GM19238 (cell line): Measurements from ENCODE around the gene POLR1A.
A peak's percentile ranks its signal among the peaks of the same experiment; 100 is the strongest.

Experiments used
- DNase-seq: peaks from one replicate; pipeline ENCODE4 v3.0.0; 2011; ENCODE audit warnings: low spot score; ENCODE audit not compliant: insufficient read length

The POLR1A gene

DNA sequence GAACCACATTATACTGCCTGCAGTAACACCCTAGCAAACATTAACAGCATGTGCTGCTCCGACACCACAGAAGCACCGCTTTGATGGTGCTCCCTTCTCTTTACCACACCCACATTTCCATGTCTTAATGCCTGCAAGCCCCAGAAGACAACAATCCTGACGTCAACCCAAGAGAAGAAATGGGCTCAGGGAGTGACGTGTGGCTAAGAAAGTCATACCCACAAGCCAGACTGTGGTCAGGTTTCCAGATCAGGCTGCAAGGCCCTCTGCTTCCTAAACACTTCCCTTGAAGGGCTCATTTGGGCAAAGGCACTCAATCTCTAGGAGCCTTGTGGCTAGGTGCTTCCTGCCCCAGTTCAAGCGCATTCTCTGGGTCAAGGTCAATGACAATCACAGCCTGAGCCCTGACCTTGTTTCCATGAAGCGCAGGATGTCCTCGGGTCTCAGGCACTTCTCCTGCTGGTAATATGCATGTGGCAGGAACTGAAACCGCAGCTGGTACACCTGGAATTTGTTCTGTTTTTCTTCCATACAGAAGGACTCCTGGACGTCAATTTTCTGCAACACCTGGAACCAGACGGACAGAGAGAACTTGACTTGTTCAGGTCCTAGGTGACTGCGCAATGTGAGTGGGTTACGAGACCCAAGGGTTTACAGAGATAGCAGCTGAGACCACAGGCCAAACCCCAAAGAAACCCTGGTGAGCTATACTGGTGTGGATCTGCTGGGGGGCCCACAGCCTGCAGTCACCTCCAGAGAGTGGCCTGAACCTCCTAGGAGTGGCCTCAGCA lies 67.2 kb downstream of the POLR1A start:
- no peak for DNase-seq

DNA sequence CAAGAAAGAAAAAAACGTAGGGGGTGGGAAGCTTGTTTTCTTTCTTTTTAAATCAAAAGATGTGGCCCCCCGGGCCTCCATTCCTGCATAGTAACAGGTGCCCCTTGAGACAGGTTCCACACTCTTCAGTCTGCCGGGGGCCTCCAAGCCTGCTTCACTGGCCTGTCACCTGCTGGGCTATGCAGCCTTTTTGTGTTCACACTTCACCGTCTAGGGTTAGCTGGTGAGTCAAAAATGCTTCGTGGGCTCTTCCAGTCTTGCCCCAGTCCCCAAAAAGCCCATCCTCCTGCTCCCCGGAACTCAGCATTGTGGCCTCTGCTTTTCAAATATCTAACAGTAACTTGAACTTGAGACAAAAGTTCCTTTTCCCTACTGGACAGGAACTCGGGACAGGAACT lies 67.9 kb downstream of the POLR1A start:
- DNase-seq, result no peak

DNA sequence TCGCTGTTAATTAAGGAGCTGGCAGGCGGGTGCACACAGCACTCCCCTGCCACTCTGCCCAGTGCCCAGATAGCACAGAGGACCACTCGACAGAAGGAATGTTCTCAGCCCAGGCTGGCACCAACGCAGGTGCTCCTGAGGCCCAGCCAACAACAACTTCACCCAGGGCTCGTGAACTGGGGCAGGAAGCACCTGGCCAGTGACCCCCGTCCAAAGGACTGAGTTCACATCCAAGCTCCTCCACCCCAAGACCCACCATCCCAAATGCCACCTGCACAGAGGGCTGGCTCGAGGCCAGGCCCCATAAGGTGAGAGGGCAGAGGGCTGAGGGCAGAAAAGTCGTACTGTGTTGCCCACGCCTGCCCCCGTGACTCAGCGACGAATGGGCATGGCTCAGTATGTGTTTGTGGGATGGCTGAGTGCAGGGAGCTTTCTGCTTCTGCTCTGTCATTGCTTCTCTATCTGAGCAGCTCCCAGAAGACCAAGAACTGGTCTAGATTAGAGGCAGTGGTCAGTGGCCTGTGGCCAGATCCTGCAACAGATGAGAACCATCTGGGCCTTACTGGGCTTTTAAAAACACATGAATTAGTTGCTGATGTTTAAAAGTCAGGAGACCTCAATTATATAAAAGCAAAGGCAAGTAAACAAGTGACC lies 68.4 kb downstream of the POLR1A start:
- DNase-seq, result no peak

DNA sequence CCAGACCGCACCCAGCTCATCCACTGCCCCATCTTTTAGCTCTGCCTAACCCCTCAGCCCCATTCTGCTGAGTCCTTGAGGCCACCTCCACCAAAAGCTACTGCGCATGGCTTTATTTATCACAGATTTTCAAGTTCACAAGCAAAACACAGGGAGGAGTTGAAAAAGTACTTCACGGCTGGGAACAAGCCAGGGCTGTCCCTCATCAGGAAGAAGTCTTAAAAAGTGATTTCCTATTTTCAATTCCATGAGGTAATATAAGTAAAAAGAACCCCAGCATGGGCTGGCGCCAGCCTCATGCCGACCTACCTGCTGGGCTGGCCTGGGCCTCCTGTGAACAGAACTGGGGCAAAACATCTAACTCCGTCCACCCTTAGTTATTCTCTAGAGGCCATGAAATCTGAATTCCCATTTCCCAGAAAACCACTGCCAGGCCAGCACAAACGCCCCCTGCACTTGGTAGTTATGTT lies 69.0 kb downstream of the POLR1A start:
- no peak for DNase-seq

DNA sequence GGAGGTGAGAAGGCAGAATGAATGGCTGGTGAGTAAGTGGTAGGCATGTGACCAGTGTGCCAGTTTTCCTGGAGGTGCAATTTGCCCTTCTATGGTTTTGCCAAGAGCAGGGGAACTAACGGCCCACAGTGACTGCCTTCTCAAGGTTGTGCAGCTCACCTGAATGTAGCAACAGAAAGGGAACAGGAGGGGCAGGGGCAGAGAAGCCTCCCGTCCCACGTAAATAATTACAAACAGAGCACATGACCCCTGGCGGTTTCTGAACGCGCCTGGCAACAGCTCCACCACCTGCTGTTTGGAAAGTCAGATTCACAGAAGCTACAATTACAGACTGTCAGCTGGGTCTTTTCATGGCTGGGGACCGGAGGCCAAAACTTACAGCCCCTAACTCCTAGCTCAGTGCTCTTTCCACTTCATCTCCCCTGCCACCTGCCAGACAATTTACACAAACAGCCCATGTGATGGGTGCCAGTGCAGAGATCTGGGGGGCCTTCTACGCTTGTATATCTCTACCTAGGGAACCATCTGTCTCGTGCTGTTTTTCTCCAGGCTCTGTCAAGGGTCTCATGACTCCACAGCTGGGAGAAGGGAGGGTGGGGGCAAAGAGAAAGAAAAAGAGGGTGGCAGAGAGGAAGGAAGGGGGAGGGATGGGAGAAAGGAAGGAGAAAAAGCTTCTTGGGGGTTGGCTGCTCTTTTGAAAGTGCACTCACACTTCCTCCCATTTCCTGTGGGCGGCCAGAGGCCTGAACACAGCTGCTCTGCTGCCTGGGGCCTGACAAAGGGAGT lies 69.6 kb downstream of the POLR1A start:
- DNase-seq, result peak; percentile 83

DNA sequence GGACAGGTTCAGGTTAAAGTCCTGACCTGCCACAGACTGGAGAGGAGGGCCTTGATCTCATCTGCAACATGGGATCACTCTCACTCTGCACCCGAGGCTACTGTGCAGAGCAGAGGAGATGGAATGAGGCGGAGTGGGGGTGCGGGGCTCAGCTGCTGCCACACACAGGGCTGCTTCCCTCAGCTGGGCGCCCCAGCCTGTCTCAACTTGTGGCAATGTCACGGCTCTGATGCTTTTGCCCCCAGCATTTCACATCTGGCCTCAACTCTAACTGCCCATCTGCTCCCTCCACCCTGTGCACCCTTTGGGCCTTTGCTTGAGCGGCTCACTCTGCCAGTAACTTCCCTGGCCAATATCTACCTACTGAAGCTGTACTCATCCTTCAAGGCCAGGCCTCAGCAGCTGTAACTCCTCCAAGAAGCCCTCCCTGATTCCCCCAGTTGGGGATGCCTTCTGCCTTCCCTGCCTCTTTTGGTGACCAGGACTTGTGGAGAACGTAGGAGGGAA lies 70.3 kb downstream of the POLR1A start:
- no peak for DNase-seq

DNA sequence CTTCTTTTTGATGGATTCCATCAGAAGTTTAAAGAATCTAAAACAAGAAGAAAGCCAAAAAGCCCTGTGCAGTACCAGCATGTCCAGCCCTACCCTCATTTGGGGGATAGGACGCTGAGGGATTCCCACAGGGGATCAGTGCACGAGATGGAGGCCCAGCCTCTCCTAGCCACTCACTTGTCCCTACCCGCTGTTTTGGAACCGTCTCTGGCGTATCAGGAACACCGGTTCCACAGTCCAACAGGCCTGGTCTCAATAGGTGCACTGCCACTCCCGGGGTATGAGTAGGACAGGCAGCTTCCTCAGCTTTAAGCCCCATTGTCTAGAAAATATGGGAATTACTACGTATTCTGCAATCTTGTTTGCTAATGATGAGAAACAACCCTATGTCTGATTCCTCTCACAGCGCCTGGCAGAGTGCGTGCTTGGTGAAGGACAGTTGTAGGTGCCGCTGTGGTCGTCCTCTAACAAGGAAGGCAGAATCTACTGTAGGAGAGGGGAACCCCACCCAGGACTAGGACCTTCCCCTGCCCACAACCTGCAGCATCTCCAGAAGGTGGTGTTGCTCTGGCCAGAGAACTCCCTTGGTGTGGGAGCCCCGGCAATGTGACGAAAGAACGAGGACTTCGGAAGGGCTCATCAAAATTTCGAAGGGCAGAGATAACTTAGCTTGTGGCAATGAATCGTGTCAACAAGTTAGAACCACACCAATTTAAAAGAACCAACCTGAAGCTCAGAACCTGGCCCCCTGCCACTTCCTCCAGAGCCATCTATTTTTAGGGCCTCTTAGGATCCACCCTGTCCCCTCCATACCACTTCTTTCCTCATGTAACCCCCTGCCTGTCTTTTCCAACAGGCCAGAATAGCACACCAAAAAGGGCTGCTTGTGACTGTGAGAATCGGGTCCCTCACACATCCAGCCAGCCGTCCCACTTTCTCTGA lies 71.7 kb downstream of the POLR1A start:
- DNase-seq, result no peak

DNA sequence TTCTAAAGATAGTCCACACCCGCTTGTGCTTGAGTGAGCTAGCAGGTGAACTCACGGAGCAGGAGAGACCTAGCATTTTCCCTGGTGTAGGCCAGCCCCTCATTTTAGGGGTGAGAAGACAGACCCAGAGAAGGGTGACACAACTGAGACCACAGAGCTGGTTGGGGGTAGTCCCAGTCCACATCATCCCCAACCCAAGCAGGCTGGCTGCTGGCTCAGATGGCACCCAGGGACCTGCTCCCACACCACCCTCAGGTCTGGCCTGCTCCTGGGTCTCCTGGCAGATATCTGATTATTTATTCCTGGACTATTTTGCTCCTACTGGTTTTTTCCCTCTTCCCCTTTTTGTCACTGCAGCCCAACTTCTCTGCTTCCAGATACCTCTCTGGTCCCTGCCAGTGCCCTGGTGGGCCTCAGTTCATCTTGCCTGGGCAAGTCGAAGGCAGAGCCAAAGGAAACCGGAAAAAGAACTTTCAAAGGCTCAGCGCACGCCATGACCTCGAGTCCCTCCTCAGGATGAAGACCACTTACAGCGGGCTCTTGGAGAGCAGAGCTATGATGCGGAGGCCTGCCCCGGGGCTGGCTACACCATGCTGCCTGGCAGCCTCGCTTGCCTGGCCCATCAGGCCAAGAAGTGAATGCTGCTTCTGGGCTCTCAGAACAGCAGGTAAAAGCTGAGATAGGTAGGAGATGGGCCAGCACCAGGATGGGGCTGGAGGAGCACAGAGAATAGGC lies 72.7 kb downstream of the POLR1A start:
- DNase-seq, result no peak

DNA sequence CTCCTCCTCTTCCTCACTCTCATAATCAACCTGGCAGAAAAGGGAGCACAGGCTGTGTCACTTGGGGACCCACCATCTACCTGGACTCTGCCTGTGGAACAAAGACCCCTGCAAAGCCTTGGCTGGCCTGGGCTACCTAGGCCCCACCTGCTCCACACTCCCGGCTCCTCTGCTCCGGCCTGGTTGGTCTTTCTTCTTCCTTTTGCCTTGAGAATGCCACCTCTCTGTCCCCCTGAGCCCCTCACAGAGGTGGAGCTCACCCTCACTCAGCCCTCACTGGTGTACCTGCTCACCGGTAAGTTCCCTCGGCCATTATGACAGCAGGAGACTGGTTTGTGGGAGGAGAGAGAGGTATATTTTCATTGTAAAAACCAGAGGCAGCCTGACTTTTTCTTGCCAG lies 74.1 kb downstream of the POLR1A start:
- DNase-seq, result no peak

DNA sequence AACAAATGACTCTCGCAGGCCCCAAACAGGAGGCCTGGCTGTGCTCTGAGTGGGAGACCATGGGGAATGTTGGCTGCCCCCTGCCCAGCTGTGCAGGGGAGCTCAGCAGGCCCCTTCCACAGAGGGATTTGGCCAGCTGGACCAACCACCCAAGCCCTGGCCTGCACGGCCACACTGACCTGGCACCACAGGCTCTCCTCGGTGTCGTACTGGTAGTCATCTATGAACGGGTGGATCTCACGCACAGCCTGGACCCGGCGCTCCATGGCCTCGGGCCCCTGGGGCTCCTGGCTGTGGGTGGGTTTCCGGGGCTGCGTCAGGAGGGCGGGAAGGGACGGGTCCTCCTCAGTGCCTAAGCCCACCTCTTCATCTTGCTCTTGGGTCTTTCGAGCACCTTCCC lies 74.5 kb downstream of the POLR1A start:
- DNase-seq, result no peak

DNA sequence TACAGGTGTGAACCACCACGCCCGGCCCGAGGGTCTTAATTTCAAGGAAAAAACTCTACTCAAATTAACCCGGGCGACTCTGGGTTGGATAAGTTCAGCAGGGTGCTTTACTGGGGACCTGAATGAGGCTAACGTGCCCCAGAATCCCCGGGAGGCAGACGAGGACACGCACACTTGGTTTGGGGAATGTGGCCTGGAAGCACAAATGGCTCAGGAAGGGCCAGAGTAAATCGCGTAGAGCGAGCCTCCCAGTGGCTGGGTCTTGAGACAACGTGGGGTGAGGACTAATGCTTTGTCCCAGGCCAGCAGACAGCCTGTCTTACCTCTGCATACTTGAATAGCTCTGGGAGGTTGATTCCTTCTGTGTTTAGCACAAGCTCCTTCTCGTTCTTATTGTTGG lies 75.8 kb downstream of the POLR1A start:
- no peak for DNase-seq

DNA sequence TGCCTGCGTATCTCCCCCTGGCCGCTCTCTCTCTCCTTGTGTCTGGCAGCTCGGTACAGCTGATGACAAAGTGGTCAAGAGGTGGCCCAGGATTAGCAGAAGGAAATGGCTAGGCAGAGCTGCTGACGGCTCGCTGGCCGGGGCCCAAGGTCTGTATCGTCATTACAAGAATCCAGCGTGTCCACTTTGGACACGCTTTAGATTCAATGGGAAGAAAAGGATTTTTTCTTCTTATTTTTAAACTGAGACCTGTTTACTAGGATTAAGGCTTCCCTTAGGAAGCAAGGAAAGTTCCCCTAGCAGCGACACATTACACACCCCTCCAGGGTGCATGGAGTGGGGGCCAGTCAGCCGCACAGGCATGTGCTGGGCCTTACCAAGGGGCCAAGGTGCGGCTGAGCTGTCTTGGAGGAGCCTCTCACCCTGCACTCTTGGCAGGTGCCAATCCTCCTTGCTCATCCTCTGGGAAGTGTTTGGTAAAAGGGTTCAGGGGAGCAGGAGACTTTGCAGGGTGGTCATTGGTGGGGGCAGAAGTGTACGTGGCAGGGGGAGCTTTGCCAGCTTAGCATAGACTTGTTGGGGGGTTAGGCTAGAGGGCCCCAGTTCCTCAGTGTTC lies 76.8 kb downstream of the POLR1A start:
- DNase-seq, result no peak

DNA sequence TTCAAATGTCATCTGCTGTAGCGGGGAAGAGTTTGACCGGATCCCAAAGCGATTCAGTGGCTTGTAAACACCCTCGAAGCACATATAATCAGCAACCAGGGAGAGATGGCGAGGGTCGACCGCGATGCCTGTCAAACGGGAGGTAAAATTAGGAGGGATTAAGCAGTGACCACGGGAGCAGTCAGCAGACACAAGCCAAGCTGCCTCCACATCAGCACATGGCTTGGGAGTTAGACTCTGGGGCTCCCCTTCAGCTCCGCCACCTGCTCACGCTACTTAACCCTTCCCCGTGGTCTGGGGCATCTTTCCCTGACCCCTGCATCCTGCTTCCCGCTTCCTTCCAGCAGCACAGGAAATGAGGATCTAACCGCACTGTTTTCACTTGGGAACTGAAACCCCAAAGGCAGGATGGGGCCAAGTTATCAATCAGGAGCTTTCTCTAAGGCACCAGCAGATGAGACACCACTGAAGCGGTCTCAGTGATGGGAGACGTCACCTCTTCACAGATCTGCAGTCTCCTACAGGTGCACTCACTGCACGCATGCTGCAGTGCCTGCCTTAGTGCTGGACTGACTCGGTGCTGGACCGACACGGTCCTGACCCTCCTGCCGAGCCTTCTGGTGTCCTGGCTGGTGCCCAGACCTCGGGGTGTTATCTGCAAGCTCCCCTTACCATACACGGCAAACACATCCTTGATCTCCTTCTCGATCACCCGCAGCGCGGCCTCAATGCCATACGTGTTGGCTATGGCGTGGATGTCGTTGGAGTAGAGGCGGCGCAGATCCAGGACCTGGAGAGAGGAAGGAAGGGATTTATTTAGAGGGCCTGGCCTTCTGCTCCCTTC lies 77.5 kb downstream of the POLR1A start:
- DNase-seq, result no peak

DNA sequence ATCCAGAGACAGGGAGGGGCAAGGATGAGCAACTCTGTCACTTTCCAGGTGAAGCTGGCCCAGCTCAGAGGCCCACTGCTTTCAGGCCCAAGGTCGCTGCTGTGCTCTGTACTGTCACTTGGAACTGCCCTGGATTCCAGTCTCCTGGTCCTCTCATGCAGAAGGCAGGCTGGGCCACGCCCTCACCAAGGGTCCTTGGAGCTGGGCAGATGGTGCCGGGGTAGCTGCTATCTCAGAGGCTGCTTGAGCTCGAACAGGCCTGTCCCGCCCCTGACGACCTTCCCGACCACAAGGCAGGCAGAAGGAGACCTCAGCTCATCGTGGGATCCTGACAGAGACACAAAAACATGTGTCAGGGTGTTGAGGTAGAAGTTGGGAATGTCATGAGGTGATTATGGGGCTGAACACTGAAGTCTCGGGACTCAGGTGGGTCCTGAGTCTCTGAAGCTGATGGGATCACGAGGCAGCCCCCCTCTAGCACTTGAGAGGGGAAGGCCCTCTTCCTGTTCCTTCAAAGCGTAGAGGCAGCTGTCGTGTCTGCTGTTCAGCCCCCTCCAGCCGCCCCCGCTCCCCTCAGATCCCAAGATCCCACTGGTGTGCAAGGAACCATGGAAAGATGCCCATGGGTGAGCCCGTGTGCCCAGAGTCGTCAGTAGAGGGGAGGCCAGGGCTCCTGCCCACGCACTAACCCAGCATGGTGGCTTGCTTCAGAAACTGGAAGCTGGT lies 78.3 kb downstream of the POLR1A start:
- DNase-seq, result no peak

DNA sequence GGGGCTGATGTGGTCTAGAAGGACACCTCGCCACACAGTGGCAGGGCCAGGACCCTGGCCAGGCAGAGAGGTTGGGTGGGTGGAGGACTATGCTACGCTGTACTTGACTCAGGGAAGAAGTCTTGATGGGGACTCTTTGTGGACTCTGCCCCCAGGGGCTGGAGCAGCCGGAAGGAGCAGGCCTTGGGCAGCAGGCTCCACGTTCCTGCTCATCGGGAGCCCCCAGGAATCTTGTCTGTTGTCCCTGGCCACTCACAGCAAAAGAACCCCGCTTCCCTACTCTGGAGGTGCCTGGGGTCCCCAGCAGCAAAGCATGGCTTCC lies 79.0 kb downstream of the POLR1A start:
- DNase-seq, result no peak

DNA sequence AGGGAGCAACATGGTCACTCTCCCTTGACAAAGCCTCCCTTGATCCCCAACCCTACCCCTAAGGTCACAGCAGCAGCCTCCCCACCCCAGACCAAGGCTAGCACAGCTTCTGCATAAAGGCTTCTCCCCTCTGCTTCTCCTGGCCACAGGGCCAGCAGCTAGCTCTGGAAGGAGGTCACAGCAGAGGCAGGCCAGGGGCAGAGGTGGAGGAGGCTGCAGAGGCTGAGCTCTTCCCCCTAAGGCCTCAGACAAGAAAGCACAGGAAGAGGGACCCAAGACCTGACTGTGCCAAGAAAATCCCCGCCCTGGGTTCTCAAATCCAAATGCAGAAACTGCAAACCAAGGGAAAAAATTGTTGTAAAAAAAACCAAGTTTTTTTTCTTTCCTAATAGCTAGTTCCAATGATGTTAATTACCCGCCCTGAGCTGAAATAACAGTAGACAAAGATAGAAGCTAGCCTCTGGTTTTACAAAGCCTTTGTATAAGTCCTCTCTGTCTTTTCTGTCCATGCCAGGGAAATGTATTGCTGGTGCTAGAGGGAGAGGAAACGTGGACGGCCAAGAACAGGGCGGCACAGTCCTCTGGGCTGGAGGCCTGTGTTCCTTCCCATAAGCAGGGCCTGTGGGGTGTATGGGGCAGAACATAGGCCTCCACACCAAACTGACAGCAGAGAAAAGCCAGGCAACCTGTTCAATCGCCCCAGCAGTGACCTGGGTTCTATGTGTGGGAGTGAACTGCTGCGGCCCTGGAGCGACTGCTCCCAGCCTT lies 79.5 kb downstream of the POLR1A start:
- no peak for DNase-seq

DNA sequence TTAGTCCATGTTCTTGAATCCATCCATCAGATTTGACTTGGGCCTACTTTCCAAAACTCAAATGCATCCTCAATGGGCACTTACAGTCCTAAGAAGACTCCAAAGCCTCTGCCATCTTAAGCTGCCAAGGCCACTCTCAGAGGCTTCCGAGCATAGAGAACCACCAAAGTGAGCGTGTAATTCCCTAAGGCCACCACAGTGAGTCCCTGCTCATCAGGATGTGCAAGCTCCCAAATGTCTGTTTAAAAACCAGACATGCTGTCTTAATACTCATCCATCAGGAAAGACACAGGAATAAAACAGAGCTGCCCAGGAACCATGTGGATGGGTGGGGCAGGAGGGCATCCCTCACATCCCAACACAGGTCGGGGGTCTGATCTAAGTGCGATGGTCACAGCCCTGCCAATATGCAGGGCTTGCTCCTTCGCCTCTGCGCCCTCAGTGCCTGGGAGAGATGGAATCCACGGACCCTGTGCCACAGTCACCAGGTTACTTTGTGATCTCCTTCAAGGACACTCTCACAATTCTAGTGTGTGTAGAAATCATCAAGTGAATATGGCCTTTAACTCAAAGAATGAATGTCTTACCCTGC lies 80.4 kb downstream of the POLR1A start:
- no peak for DNase-seq
